HG02852 (cell line): Measurements from ENCODE around the gene CANX.

Source experiments
- ATAC-seq: cut with Tn5 transposase; IDR thresholded peaks from one replicate; pipeline ENCODE4 v1.9.1; 2021; ENCODE audit warnings: mild to moderate bottlenecking, moderate library complexity; ENCODE audit not compliant: unreplicated experiment

The CANX gene

DNA sequence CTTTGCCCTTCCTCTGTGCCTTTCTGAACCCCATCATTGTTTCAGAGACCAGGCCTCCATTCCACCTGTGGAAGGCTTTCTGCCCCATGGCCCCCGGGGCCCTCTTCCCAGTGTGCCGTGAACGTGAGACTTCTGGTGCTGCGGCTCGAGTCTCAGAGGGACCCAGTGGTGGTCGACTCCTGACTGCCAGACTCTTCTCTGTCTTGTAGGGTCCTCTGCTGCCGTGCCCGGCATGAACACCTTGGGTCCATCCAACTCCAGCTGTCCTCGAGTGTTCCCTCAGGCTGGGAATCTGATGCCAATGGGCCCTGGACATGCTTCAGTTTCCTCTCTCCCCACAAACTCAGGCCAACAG is 74.9 kb downstream of the CANX start:
- ATAC-seq = no peak

DNA sequence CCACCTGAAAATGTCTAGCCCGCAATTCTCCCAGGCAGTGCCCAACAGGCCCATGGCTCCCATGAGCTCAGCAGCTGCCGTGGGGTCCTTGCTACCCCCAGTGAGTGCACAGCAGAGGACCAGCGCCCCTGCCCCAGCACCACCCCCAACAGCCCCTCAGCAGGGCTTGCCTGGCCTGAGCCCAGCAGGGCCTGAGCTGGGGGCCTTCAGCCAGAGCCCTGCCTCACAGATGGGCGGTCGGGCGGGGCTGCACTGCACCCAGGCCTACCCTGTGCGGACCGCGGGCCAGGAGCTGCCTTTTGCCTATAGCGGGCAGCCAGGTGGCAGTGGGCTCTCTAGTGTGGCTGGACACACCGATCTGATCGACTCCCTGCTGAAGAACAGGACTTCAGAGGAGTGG is 75.7 kb downstream of the CANX start:
- no peak for ATAC-seq

DNA sequence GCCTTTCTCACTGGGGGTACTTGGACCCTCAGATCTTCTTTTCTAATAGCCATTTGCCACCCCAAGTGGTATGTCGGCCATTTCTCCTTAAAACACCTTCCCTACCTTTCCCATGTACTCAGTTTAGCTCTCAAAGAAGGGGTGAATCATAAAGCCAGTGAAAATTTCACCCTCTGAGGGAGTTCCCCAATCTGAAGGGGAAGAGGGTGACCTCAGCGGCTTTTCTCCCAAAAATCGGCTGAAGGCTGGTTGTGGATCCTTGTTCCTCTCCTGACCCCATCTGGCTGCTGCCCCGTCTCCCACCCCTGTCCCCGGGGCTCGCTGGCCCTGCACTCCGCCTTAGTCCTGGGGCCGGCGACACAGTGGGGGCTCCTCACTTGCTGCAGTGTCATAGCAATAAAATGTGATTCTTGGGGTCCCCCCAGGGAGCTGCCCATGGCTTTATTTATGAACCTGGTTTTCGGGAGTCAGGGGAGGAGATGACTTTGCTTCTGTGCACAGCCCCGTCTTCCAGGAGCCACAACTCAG is 77.7 kb downstream of the CANX start:
- ATAC-seq = no peak

DNA sequence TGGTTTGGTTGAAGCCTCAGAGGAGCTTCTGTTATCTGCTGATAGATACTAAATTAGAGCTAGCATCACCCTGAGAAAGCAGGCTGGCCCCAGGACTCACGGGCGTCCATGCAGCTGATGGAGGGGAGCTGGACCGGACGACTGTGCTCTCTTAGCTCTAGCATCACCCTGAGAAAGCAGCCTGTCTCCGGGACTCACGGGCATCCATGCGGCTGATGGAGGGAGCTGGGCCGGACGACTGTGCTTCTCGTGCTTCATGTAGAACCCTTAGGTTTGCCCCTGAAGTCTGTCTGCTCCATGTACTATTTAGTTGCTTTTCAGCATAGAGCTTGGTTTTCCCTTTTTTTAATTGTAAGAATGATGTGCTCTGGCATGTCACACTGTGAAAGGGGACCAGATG is 78.7 kb downstream of the CANX start:
- no peak for ATAC-seq

DNA sequence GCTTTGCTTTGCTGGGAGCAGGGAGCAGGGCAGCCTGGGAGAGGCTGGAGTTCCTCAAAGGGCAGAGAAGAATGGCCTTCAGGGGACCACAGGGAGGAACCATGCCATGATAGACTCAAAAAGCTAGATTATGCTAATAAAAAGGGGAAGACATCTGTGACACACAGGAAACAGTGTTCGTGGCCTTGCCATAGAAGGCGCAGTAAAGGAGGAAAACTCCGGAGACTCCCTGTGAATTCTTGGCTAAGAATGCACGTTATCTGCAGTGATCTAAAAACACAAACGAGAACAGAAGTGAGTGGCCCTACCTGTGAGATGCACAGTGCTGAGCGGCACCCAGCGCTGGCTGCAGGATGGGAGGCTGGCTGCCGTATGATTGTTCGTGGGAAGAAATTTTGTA is 79.1 kb downstream of the CANX start:
- no peak for ATAC-seq

DNA sequence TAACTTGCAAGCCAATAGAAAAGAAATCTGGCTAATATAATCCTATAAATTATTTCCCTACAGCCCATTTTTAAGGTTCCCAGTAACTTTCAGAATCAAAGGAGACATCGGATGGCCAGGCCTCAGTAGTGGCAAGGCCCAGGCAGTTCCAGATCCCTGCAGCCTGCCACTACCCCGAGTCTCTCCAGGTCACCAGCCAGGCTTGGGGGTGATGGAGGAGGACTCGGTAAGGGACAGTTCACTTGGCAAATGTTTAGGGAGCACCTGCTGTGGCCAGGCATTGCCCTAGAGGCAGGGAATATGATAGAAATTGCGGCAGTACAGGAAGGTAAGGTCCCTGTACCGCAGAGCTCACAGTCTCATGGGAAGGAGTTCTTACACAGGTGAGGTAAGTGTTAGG is 79.8 kb downstream of the CANX start:
- no peak for ATAC-seq

DNA sequence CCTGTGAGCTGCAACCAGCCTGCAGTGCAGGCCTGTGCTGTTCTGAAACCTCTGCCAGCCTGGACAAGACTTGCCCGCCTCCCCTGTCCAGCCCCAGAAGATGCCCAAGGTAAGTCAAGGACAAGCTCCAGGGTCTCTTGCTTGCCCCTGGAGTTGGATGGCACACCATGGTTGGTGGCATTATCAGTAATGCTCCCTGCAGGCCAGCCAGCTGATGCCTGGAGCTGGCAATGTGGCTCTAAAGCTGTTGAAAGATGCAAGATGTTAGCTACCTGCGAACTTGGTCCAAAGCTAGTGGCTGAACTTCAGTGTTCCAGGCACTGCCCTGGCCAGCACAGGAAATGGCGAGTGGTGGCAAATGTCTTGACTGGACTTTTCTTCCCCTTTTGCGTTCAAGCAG is 81.1 kb downstream of the CANX start:
- ATAC-seq = no peak

DNA sequence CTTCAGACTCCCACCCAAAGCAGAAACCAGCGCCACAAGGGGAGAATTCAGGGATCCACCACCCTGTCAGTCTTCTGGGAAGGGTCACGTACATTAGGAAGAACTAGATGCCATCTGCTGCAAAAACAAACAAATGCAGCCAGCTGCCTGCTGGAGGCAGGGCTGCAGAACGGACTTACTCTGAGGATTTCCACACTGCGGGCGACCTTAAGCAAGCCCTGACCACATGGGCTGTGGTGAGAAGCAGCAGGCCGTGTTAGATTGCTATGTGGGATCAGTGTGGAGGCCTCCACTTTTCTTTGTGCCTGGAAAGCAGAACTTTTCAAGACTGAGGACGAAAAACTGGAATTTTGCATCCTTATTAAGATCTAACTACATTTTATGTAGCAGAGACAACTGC is 81.6 kb downstream of the CANX start:
- ATAC-seq = no peak
